GM18520 (cell line): Measurements from ENCODE around the gene FBXO17.
"Not testable (repeated sequence)": the region's sequence is repeated elsewhere in the genome, so short reads cannot be mapped to it uniquely, and the experiment has no call there.

ENCODE experiments used
- ATAC-seq: cut with Tn5 transposase; IDR thresholded peaks from one replicate; pipeline ENCODE4 v1.9.1; 2021; ENCODE audit not compliant: unreplicated experiment

Gene FBXO17

DNA sequence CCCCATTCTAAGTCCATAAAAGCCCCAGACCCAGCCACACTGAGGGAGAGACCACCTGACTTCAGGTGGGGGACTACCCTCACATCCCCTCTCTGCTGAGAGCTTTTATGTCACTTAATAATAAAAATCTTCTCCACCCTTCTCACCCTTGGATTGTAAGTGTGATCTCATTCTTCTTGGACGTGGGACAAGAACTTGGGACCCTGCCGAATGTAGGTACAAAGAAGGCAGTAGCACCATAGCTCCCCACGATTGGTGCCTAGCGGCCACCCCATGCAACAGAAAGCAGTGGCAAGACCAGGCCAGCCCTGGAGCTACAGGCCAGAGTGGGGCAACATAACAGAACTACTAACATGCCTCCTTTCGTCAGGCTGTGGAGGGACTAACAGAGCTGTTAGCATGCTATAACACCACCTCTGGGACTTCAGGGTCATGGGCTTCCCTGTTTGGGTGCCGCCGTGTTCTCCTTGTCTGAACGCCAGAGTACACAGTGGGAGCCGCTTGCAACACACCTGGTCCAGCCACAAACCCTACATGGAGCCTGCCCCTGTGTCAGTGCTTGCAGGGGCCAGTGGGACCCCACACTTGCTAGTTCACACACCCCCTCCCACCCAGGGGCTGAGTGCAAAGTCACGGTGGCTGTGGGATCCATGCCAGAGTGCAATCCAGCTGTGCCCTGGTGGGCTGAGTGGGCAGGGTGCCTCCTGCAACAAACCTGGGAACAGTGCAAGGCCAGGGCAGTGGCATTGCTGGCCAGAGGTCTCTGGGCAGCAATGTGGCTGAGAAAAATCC, 5.2 kb upstream of the FBXO17 start:
- ATAC-seq, result no peak

- ATAC-seq, result no peak
Observed at GRCh38 chr19:38979812-38980211, 4.3 kb upstream of the FBXO17 start.

DNA sequence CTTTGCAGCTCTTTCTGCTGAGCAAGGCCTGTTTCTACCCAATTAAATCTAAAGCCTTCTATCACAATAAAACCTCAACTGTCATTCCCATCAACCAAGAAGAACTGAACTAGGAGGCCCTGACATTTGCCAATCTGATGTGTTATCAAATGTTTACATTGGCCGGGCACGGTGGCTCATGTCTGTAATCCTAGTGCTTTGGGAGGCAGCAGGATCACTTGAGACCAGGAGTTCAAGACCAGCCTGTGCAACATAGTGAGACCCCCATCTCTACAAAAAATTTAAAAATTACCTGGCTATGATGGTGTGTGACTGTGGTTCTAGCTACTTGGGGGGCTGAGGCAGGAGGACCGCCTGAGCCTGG, 2.8 kb upstream of the FBXO17 start:
- no peak for ATAC-seq

DNA sequence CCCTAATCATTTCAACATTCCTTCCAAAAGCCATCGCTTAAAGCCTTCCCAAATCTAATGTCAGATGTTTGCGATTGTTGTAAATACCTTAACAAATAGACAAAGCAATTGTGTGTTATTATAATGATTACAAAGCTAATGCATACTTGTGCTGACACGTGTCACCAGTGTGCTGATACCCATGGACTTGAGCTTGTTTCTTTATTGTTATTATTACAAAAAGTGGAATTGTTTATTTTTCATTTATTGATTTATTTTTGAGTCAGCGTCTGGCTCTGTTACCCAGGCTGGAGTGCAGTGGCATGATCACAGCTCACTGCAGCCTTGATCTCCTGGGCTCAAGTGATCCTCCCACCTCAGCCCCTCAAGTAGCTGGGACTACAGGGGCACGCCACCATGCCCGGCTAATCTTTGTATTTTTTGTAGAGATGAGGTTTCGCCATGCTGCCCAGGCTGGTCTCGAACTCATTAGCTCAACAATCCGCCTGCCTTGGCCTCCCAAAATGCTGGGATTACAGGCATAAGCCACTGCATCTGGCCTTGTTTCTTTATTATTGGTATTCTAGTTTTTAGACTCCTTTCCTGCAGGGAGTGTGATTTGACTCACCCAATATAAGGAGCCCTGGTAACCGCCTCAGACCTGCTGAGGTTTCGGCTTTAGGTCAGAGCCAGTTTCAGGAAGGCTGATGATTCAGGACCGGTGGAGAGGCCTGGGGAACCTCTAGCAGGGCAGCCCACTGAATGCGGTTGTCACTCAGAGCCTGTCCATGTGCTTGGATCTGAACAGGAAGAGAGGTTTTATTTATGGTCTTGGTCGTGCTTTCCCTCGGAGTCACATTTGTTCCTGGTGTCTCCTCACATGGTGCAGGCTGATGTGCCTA, 2.1 kb upstream of the FBXO17 start:
- ATAC-seq, result no peak

DNA sequence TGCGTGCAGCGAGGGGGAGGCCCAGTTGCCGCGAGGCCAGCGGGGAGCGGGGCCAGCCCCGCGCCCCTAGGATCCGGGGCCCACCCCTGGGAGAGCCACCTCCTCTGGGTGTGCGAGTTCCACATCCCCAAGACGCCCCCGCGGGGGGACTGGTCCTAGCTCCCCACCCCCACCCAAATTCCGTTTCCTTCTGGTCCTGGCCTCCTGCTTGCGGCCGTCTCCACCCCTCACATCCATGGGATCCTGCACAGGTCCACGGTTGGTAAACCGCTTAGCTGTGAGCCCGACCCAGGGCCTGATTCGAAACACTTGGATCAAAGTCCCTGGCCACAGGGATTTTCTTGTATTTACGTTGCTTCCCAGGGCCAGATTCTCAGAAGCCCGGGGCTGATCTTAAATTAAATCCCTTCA, 324 bp upstream of the FBXO17 start:
- no peak for ATAC-seq

- ATAC-seq, result no peak
Observed at GRCh38 chr19:38974624-38975213, 823 bp downstream of the FBXO17 start.

GRCh38 chr19:38971672-38972071, 3.9 kb downstream of the FBXO17 start:
- ATAC-seq, result no peak

DNA sequence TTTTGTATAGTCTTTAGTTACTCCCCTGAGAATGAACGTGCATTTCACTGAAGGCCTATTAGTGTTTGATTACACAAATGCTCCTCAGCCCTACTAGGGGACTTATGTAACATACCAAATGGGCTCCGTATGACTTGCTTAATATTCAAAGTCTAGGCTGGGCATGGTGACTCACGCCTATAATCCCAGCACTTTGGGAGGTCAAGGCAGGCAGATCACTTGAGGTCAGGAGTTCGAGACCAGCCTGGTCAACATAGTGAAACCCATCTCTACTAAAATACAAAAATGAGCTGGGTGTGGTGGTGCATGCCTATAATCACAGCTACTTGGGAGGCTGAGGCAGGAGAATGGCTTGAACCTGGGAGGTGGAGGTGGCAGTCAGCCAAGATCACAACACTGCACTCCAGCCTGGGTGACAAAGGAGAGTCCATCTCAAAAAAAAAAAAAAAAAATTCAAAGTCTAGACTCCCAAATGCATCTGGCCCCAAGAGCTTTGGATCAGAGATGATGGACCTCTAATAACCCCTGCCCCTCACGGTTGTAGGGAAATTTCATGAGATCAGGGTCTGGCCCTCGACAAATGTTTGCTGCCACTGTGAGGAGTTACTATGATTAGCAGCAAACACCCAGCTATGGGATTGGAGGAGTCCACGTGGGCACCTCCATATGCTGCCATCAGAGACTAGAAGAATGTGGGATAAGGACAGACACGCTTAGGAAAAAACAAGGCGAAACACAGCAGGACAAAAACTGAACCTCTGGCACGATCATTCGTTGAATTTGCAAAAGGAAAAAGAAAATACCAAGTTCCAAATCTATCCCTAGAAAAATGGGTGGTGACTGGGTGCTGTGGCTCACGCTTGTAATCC, 4.6 kb downstream of the FBXO17 start:
- ATAC-seq, result no peak

- ATAC-seq, result not testable (repeated sequence)
Observed at GRCh38 chr19:38966149-38966548, 9.4 kb downstream of the FBXO17 start.

DNA sequence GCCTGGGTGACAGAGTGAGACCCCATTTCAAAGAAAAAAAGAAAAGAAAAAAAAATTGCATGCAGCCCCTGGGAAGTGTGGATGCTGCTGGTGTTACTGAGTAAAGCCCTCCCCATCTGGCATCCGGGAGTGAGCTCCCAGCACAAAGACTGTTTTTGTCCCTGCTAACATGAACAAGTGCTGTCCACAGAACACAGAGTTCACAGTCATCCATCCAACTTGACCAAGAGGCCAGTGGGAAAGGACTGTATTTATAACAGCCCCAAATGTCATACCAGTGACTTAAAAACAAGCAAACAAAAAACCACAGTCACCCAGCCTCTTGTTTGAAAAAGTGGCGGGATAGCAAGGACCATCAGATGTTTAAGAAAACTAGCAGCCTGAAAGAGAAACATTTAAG, 10.8 kb downstream of the FBXO17 start:
- no peak for ATAC-seq

GRCh38 chr19:38959618-38960017, 15.9 kb downstream of the FBXO17 start:
- ATAC-seq, result no peak

DNA sequence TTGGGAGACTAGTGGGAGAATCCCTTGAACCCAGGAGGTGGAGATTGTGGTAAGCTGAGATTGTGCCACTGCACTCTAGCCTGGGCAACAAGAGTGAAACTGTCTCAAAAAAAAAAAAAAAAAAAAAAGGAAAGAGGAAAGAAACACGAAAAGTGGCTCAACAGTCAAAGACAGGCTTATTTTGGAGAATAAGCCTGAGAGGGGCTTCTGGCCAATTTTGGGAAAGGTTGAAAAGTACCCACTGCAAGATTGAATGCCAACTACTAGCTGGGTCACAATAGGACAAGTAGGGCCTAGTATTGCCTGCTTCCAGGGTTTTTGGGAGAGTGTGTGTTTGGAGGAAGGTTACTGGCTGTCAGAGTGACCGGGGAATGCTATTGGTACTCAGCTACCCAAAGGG, 17.2 kb downstream of the FBXO17 start:
- no peak for ATAC-seq

GRCh38 chr19:38956264-38956663, 19.3 kb downstream of the FBXO17 start:
- no peak for ATAC-seq

DNA sequence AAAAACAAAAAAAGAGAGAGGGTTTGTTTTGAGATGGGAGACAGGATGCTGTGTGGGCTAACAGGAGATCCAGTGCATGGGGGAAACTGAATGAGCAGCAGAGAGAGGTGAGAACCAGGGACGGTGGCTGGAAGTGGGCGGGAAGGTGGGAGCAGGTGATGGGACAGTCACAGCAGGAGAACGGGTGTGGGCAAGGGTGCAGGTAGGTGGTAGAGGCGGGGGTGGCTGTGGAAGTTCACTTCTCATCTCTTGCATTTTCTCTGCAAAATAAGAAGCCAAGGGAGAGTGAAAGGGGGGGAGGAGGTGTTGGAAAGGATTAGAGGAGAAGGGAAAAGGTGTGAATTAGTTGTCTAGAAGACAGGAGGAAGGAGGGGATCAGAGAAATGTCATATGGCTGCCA, 21.9 kb downstream of the FBXO17 start:
- no peak for ATAC-seq

DNA sequence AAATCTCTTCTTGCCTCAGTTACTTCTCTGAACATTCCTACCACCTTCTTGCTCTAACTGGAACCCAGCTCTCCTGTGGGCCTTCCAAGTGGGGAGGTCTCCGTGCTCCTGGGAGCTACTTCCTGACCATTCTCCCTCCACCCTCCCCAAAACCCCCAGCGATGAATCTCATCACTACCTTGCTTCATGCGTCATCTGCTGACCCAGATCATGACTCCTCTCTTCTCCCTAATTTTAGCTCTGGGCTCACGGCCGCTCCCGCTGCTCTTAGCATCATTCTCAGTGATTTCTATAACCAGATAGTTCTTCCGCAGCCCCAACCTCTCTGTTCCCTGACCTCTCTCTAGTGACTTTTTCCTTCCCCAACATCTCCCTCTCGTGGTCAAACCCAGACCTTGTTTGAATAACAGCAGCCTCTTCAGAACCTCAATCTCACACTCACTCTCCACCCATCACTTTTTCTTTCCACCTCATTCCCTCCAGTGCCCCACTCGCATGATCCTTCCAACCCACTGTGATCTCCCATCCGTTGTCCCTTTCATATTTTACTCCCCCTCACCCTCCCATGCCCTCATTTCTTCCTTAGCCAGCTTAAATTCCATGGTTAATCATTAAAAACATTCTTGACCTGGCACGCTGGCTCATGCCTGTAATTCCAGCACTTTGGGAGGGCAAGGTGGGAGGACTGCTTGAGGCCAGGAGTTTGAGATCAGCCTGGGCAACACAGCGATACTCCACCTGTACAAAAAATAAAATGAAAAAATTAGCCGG, 23.0 kb downstream of the FBXO17 start:
- no peak for ATAC-seq

GRCh38 chr19:38951187-38951586, 24.4 kb downstream of the FBXO17 start:
- ATAC-seq, result no peak

DNA sequence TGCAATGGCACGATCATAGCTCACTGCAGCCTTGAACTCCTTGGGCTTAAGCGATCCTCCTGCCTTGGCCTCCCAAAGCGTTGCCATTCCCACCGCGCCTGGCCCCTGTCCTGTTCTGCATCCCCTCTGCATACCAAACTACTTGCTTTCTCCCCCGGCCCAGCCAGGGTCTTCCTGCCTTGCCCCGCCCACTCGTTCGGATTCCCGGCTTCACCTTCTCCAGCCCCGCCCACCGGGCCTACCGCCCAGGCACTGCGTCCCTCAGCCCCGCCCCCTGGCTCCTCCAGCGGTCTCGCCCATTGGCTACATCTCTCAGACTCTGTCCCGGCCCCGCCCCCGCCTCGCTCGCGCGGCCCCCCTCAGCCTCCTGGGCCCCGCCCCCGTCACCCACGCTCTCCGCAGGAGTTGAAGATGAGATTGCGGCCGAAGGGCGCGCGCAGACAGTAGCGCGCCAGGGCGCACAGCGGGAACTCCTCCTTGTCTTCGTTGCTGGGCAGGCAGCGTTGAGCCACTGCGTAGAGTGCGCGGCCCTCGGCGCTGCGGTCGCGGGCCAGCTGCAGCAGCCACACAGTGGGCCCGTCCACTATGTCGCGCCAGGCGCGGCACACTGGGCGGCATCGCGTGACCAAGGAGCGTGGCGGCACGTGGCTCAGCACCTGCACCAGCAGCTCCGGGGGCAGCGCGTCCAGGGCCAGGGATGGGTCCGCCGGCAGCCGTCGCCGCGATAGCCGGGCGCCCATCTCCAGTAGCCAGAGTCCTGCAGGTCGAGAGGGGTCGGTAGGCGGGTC, 25.8 kb downstream of the FBXO17 start:
- no peak for ATAC-seq

DNA sequence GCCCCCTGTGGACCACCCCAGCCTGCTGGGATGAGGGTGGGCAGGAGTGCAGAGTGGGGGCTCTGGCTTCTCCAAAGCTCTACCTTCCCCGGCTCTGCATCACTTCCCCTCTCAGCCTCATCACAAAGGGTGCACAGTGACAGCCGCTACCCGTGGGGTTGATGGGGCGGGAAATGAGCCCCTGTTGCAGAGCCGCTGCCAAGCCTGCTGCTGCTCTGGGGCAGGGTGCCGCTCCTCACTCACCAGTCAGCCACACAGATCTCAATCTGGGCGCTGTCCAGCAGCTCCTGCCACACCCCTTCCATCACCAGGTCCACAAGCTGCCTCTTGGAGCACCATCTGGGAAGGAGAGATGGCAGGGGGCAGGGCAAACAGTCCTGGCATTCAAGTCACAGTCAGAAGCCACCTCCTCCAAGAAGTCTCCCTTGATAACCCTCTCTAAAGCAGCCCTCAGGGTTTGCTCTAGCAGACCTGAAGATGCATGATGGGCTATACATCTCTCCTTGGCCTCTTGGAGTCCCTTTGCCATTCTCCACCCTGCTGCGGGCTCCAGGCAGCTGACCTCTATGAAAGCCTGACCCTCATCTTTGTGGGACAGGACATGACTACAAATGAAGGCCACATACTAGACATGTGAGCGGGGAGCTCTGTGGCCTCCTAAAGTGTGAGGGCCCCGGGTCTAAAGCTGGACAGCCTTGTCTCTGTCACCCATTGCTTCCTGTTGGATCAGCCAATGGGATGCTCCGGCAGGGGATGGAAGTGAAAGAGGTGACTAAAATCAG, 29.1 kb downstream of the FBXO17 start:
- ATAC-seq, result no peak
